ENCODE measurements around the gene CARF.

The CARF gene

DNA sequence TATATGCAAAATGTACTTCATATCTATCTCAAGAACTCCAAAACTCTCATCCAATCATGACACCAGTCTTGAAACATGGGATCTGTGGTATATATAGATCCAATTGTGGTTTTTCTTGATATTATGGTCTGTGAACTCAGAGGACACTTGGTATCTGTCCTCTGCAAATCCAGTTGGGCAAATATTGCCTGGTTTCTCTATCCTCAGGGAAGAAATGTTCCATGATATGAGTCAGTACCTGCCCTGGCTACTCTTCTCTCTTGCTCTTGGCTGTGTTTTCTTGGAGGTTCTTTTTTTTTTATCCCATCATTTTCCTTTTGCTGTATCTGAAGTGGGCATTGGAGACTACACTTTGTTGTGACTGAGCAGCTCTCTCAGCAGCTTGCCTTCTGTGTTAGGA lies 113.5 kb downstream of the CARF start:
- no peak for DNase-seq

DNA sequence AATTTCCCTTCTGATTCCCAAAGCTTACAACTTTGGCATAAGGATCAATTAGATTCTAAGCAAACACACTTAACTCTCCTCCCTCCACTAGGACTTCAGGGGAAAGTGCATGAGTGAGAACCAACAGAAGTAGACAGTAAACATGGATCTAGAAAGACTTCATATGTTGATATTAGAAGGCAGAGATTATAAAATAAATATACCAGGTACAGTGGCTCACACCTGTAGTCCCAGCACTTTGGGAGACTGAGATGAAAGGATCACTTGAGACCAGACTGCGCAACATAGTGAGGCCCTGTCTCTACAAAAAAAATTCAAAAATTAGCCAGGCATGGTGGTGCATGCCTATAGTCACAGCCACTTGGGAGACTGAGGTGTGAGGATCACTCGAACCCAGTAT lies 118.5 kb downstream of the CARF start:
- DNase-seq, result no peak

DNA sequence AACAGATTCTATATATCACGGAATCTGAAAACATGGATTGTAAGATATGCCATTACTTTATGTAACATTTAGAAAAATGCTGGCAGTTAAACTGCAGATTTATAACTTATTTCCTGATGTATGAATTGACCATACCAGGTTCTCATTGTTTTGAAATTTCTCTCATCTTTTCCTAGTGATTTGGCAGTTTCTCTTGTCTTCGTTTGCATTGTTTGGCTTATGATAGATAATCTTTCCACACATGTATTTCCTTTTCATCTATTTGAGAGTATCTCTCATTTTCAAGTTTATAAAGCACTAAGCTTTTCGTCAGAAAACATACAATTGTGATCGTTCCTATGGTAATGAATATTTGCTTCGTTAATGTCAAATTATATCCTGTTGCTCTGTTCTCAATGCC lies 118.9 kb downstream of the CARF start:
- DNase-seq, result no peak

DNA sequence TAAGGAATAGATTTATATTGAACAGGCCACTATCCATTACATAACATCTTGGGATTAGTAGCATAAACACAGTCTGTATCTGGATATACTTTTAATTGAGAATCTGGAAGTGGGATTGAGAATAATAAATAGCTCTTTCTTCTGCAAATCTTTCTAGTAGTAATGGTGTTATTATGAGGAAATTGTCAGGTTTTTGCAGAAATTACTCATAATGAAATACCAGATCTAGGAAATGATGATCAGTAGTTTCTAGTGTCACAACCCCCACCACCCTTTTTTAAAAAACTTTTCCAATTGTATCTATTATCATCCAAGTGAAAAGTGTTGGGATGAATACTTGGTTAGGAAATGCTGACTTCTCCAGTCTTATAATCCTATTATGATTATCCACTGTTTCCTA lies 121.3 kb downstream of the CARF start:
- DNase-seq, result no peak

DNA sequence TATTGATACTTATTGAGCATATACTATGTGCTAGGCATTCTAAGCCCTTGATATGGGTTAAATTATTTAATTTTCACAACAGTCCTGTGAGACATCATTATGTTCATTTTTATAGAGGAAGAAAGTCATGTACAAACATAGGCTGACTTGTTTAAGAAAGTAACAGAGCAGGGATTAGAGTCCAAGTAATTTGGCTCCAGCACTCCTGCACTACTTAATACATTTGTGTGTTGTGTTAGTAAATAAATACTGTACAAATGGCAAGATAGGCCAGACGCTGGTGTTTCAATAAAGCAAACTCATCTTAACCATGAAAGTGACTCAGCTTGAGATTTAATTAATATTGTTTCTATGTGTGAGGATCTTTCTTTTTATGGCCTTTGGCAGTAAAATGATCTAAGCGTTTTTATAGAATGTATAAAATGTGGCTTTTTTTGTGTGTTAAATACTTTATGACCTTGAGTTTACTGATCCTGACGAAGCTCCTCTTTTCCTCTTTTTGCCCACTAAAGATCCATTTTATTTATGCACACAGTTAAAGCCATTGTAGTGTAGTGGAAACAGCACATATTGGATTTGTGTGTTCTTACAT lies 123.9 kb downstream of the CARF start:
- no peak for DNase-seq
